ENCODE results near the gene HDAC4. TPM values are rescaled to one million over a fixed set of nuclear protein-coding genes. Genes with fewer than 3 reads are reported as not detected.

Gene HDAC4
- total and polyA plus RNA-seq, 10 of the 15 experiments (the other 5 are each of a cell fraction or from before 2014, with no cell fraction given) = 0.22 to 15.7 (median 4.8) TPM

- TF ChIP-seq JUNB (IDR thresholded peaks at IDR 0.05) (no peak), JUND (IDR thresholded peaks at IDR 0.05; ENCODE audit: low read depth, low read length) (no peak), MAX (IDR thresholded peaks at IDR 0.05; ENCODE audit: low read depth, low read length) (no peak), CHD1 (IDR thresholded peaks at IDR 0.05; ENCODE audit: low read depth, low read length) (no peak)
These were observed 95.0 kb downstream of the HDAC4 start (continued) for GRCh38 chr2:239305771-239306170.

GRCh38 chr2:239305222-239305575 lies 95.6 kb downstream of the HDAC4 start:
- FAIRE-seq = no peak
- ChIA-PET CTCF (no interaction called here), POLR2A (no interaction called here), RAD21 (ENCODE audit: unreplicated experiment) (interaction anchor here (1.0 to 2.1 kb wide), 3 partner anchors 11 to 96 kb away, joined by 3 to 11 read pairs (median 8); partner anchors contain the start of gene HDAC4), SMC1A (ENCODE audit: uncharacterized antibody, unreplicated experiment) (interaction anchor here (1.3 kb wide), 1 partner anchor 64 kb away, joined by 5 read pairs; no protein-coding TSS in a partner anchor)
- no peaks in the 10 kb centered on the region; the same call in 1 of the 2 replicates for H4K20me1 ChIP-seq (ENCODE audit: control insufficient read depth, insufficient read depth)
- no peak overlapping the region for H3K4me2 ChIP-seq (ENCODE audit: control insufficient read depth, insufficient read depth)
- no peaks in the 10 kb centered on the region for H3K27me3 ChIP-seq (replicated peaks in 1 of 2; ENCODE audit: control insufficient read depth in 2 of 2, insufficient read depth in 2 of 2, low read length in 1 of 2)
- H3K9me3 ChIP-seq (replicated peaks; ENCODE audit: control insufficient read depth, insufficient read depth, low read length) = no peaks in the 10 kb centered on the region
- H3K4me3 ChIP-seq = no peak overlapping the region
- BruUV-seq (replicated peaks) = no TSS peak
- in situ Hi-C loops (cut with MboI) = no loop called here
- H3K27ac ChIP-seq (ENCODE audit: control insufficient read depth, insufficient read depth) = no peak overlapping the region
- H3K9ac ChIP-seq (ENCODE audit: control insufficient read depth, insufficient read depth, low read length) = no peak overlapping the region
- WGBS (ENCODE audit: insufficient coverage, insufficient replicate concordance, low lambda C conversion rate, missing lambda C conversion rate) = 93% methylated on average over 11 of the region's 11 CpGs
- H2AFZ ChIP-seq (ENCODE audit: control insufficient read depth, low read depth, low read length) = no peak overlapping the region
- intact Hi-C loops (cut with micrococcal nuclease; ENCODE audit: unreplicated experiment) = no loop called here
- ATAC-seq = no peak
- no peak for TF ChIP-seq MYB (IDR thresholded peaks at IDR 0.05; ENCODE audit: borderline replicate concordance, low read depth, low read length)
- no peak for TF ChIP-seq IKZF1 (conservative IDR thresholded peaks at IDR 0.05)
- no peak for TF ChIP-seq ATF7 (IDR thresholded peaks at IDR 0.05; ENCODE audit: low read depth)
- TF ChIP-seq NR2C2 (IDR thresholded peaks at IDR 0.05; ENCODE audit: borderline replicate concordance, control insufficient read depth, insufficient read length, low read depth) = no peak
- no peak for TF ChIP-seq NR2F1 (conservative IDR thresholded peaks at IDR 0.05)
- TF ChIP-seq CUX1 (IDR thresholded peaks at IDR 0.05; ENCODE audit: insufficient replicate concordance, low read depth, low read length) = no peak
- TF ChIP-seq CREB1 (IDR thresholded peaks at IDR 0.05; ENCODE audit: low read depth) = no peak
- TF ChIP-seq ESRRA (IDR thresholded peaks at IDR 0.05; ENCODE audit: low read length) = no peak
- TF ChIP-seq ZNF24 (IDR thresholded peaks at IDR 0.05) = no peak
- no peaks in the 10 kb centered on the region; a peak in 2 of 4 replicates for H3K36me3 ChIP-seq (ENCODE audit: control insufficient read depth in 2 of 2, insufficient read depth in 2 of 2, low read length in 1 of 2)
- H3K79me2 ChIP-seq (ENCODE audit: control insufficient read depth, insufficient read depth, low read length) = no peaks in the 10 kb centered on the region
- peaks cover 22% of the 10 kb centered on the region for H3K4me1 ChIP-seq (ENCODE audit: control insufficient read depth, insufficient read depth, low read length)
- no peak for DNase-seq (ENCODE audit: low read depth, low spot score)

Data from GM12878 (cell line).